SJSA1 (cell line): ENCODE measurements around the gene NYAP1. TPM values are rescaled to one million over a fixed set of nuclear protein-coding genes. Genes with fewer than 3 reads are reported as not detected.
"Not testable (repeated sequence)": the region's sequence is repeated elsewhere in the genome, so short reads cannot be mapped to it uniquely, and the experiment has no call there.

Source experiments
- DNase-seq, 2 experiments: peaks; one replicate each; pipeline ENCODE4 v3.0.0-alpha.2; 2015 to 2020; ENCODE audit warnings: low spot score in 2 of 2, low read depth in 1 of 2
- H3K27ac ChIP-seq: fragments of 250-450 bp; sonication (Bioruptor Pico); 2 replicates; pipeline ENCODE4 v1.5.1; 2020; ENCODE audit warnings: mild to moderate bottlenecking, moderate library complexity
- H3K27me3 ChIP-seq: fragments of 250-450 bp; sonication (Bioruptor Pico); replicated peaks from 2 replicates; pipeline ENCODE4 v1.5.1; 2020; ENCODE audit warnings: mild to moderate bottlenecking, moderate library complexity
- H3K36me3 ChIP-seq: fragments of 250-450 bp; sonication (Bioruptor Pico); 2 replicates; pipeline ENCODE4 v1.5.1; 2020; ENCODE audit warnings: mild to moderate bottlenecking
- H3K4me1 ChIP-seq: fragments of 250-450 bp; sonication (Bioruptor Pico); replicated peaks from 2 replicates; pipeline ENCODE4 v1.6.1; 2021; ENCODE audit warnings: mild to moderate bottlenecking
- H3K4me3 ChIP-seq: fragments of 250-450 bp; sonication (Bioruptor Pico); 2 replicates; pipeline ENCODE4 v1.5.1; 2020; ENCODE audit warnings: mild to moderate bottlenecking
- H3K9me3 ChIP-seq: fragments of 250-450 bp; sonication (Bioruptor Pico); replicated peaks from 2 replicates; pipeline ENCODE4 v1.5.1; 2020; ENCODE audit warnings: mild to moderate bottlenecking
- total RNA-seq: library from RNA; depleted of rRNA; stranded (reverse); fragments of >200 nt; shearing (Covaris generic); gene quantifications from 2 replicates; pipeline ENCODE4 v1.2.3, GENCODE V29; 2014; rRNA removed

The NYAP1 gene
- total RNA-seq, result 0.63 and 0.87 TPM in 2 replicates

DNA sequence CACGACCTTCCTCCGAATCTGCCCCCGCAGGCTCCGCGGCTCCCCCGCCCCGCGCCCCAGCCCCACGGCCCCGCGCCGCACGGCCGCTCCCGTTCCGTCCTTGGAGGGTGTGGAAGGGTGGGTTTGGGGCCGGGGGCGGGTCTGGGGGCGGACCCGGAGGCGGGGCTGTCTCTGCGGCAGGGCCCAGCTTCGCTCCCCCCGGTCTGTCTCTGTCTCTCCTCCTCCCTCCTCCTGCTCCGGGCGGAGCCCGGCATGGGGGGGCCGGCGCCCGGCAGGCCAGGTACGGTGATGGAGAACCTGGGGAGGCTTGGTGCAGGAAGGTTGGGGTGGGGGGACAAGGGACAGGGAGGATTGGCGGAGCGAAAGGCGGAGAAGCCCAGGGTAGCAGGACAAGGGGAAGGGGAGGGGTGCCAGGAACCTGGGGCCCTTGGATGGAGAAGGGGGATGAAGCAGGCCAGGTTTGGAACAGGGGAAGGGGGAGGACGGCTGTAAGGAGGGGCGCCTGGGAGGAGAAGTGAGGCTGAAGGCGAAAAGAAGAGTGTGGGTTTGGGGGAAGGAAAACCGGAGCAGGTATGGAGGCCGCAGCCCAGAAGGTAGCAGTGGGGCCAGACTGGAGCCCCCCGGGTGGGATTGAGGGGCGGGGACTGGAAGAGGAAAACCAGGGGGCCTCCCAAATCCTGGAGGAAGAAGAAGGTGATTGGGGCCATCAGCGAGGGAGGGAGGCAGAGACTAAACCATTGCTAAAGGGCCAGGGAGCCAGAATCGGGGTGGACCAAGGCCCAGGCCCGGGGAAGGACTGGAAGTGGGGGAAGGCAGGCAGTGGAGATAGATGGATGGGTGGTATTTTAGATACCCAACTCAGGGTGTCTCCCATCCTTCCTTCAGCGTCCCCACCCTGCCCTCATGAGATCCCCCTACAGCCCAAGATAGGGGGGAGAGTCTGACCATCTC, at the start of gene NYAP1:
Gene NYAP1, plus strand, starts transcription at position 206 of the 951 bp plus-strand sequence. CDS start 1,385 bp downstream, outside the sequence.
- Histone ChIP-seq H3K4me3 (peak within 1 kb of the TSS; percentile 61), H3K9me3 (no peaks in the 10 kb centered on the region), H3K27me3 (no peaks in the 10 kb centered on the region), H3K4me1 (peaks cover 22% of the 10 kb centered on the region), H3K27ac (no peak within 1 kb of the TSS), H3K36me3 (no peaks in the 10 kb centered on the region)
- peak in 1 of 2 experiments; percentile 67 for DNase-seq

DNA sequence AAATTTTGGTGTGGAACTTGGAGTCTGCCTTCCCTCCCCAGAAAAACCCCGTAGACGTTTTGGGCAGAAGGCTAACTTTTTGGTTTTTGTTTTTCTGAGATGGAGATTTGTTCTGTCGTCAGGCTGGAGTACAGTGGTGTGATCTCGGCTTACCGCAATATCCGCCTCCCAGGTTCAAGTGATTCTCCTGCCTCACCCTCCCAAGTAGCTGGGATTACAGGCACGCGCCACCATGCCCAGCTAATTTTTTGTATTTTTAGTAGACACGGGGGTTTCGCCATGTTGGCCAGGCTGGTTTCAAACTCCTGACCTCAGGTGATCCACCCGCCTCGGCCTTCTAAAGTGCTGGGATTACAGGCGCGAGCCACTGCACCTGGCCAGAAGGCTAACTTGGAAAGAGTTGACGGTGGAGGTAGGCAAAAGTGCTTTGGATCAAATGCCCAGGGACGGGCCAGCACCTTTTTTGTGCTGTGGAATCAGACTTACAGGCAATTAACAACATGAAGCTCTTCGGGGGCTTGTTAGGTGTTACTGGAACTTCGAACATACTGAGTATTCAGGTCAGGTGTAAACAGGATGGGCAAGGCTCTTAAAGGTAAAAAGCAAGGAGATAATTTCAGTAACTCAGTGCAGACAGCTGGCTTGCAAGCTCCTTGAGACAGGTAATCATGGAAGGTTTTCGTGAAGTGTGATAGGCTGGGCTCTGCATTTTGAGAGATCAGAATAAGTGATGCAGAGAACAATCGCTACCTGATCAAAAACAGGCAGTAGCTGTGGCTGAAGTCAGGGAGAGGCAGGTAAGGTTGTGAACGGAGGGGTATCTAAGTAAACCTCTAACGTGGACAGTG, 49.2 kb upstream of the NYAP1 start:
- H3K4me3 ChIP-seq, result peak overlapping the region; percentile 94
- H3K27me3 ChIP-seq, result no peaks in the 10 kb centered on the region
- no peak overlapping the region for H3K27ac ChIP-seq
- H3K4me1 ChIP-seq, result peaks cover 38% of the 10 kb centered on the region
- no peaks in the 10 kb centered on the region for H3K9me3 ChIP-seq
- peaks cover 64% of the 10 kb centered on the region for H3K36me3 ChIP-seq
- DNase-seq, result no peak

DNA sequence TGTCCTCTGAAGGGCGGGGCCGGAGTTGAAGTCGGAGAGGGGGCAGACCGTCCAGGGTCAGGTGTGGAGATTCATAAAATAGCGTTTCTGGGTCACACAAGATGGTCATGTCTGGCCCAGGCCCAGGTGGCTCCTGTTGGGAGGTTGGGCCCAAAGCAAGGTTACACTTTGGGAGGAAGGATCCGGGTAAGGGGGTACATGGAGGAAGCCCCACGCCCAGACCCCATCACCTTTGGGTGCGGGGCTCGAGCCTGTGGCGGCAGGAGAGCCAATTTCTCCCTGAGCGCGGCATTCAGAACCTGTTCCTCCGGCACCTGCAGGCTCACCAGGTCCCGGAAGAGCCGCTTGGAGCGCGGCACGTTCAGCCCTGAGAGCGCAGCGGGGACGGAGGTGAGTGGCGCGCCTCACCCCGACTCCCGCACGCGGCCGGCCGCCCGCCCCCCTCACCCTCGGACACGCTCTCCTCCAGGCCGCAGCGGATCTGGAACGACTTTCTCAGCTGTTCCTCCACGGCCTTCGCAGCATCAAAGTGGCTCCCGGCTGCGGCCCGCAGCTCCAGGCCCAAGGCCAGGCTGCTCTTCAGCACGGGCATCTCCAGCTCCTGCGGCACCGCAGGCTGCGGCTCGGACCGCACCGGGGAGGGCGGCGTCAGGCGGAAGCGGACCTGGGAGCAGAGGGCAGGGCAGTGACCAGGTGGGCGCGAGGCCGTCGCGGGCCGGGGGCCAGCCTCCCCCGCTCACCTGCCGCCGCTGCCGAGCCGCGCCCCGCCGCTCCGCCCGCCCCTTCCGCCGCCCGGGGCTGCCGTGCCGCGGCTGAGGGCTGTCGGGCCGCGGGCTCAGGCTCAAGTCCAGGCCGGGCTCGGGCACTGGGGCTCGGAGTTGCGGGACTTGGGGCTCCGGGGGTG, 48.1 kb upstream of the NYAP1 start:
- Histone ChIP-seq H3K27ac (peak overlapping the region; percentile 91), H3K36me3 (peaks cover 57% of the 10 kb centered on the region)
- peak in 1 of 2 experiments; percentile 32 for DNase-seq

DNA sequence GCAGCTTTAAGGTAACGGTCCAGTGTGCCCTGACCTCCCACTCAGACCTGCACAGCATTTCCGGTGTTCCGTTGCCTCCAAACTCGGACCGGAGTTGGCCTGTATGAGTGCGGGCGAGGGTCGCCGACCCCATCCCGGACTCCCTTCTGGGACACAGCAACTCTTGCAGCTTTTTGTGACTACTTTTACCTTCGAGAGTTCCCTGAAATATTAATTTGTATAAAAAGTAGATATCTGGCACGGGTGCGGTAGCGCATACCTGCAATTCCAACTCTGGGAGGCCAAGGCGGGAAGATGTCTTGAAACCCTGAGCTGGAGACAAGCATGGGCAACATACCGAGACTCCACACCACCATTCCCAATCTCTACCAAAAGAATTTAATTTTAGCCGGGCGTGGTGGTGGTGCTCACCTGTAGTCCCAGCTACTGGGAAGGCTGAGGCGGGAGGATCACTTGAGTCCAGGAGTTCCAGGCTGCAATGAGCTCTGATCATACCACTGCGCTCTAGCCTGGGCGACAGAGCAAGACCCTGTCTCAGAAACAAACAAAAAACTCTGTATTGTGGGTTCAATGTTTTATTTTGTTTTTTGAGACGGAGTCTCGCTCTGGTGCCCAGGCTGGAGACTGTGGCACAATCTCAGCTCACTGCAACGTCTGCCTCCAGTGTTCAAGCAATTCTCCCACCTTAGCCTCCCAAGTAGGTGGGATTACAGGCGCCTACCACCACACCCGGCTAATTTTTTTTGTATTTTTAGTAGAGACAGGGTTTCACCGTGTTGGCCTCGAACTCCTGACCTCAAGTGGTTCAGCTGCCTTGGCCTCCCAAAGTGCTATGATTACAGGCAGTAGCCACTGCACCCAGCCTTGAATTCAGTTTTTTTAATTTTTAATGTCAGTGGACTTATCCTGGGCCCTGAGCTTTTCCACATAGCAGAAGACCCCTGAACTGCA, 46.3 kb upstream of the NYAP1 start:
- Histone ChIP-seq H3K27ac (no peak overlapping the region), H3K4me3 (no peak overlapping the region)

More for the DNA sequence above, 48.1 kb upstream of the NYAP1 start:
- Histone ChIP-seq H3K4me1 (peaks cover 46% of the 10 kb centered on the region), H3K27me3 (no peaks in the 10 kb centered on the region), H3K4me3 (peak overlapping the region; percentile 94), H3K9me3 (no peaks in the 10 kb centered on the region)

DNA sequence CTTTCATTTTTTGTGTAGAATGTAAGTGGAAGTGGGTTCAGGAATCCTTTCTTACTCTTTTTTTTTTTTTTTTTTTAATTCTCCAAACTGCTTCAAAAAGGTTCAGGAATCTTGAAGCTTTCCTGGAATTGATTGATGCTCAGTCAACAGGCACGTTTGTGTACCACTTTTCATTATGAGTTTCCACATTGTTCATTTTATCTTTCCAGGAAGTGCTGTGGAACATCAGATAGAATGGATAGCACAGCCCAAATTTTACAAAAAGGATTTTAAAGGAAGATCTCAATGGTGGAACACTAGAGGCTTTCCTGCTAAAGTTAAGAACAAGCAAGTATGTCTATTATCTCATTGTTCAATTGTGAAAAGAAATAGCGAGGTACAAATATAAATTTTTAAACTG, 45.6 kb upstream of the NYAP1 start:
- peaks cover 32% of the 10 kb centered on the region for H3K36me3 ChIP-seq
- no peak overlapping the region for H3K4me3 ChIP-seq
- H3K4me1 ChIP-seq, result peaks cover 53% of the 10 kb centered on the region
- no peak overlapping the region for H3K27ac ChIP-seq
- DNase-seq, result no peak
- H3K9me3 ChIP-seq, result no peaks in the 10 kb centered on the region
- H3K27me3 ChIP-seq, result no peaks in the 10 kb centered on the region

More for the DNA sequence above, 46.3 kb upstream of the NYAP1 start:
- peaks cover 39% of the 10 kb centered on the region for H3K36me3 ChIP-seq
- DNase-seq, result no peak
- H3K9me3 ChIP-seq, result no peaks in the 10 kb centered on the region
- peaks cover 45% of the 10 kb centered on the region for H3K4me1 ChIP-seq
- H3K27me3 ChIP-seq, result no peaks in the 10 kb centered on the region

DNA sequence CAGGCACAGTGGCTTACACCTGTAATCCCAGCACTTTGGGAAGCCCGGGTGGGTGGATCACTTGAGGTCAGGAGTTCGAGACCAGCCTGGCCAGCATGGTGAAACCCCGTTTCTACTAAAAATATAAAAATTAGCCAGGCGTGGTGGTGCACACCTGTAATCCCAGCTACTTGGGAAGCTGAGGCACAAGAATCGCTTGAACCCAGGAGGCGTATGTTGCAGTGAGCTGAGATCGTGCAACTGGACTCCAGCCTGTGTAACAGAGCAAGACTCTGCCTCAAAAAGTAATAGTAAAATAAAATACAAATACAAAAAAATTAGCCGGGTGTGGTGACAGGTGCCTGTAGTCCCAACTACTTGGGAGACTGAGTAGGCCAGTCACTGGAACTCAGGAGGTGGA, 45.0 kb upstream of the NYAP1 start:
- peaks cover 58% of the 10 kb centered on the region for H3K4me1 ChIP-seq
- not testable (repeated sequence) for H3K9me3 ChIP-seq, H3K27ac ChIP-seq, H3K4me3 ChIP-seq, DNase-seq, H3K27me3 ChIP-seq
- peaks cover 26% of the 10 kb centered on the region for H3K36me3 ChIP-seq

DNA sequence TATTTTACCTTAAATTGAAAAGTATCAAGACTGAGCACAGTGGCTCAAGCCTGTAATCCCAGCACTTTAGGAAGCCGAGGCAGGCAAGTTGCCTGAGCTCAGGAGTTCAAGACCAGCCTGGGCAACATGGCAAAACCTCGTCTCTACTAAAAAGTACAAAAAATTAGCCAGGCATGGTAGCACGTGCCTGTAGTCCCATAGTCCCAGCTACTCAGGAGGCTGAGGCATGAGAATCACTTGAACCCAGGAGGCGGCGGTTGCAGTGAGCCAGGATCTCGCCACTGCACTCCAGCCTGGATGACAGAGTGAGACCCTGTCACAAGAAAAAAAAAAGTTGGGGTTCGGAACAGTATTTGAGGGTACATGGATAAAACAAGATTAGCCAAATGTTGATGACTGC, 44.5 kb upstream of the NYAP1 start:
- H3K27ac ChIP-seq, result peak overlapping the region; percentile 80
- H3K4me3 ChIP-seq, DNase-seq: not testable (repeated sequence)

DNA sequence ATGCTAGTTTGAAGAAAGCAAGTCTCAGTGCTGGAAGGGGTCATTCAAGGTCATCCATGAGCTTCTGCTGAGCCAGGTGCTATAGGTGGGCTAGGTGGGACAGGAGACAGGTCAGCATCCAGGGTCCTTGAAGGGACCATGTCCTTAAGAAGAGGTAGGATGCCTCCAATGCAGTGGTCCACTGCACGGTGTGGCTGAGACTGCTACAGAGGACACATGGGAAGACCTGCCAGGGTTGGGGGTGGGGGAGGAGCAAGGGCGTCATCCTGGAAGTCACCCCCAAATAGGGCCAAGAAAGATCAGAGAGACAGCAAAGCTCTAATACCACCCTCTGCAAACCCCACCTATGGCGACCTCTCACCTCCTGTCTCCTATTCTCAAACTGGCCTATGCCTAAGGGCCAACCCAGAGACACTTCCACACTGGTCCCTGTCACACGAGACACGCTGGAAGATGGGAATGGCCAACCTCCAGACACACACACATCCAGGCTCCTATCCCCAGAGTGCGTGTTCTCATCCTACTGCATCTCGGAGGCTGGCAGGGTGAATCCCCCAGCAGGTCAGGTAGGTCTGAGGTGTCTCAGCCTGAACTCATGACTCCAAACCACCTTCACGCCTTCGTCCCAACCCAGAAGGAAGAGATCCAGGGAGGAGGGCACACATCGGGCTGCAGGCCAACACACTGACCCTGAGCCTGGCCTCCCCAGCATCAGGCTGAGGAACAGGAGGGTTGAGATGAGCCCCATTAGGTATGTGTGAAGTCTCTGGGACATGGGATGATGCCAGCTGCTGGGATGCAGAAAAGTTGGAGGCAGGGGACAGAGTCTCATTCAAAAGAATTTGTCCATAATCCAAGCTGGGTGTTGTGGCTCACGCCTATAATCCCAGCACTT, 41.8 kb upstream of the NYAP1 start:
- no peak overlapping the region for H3K4me3 ChIP-seq
- no peaks in the 10 kb centered on the region for H3K9me3 ChIP-seq
- H3K27me3 ChIP-seq, result no peaks in the 10 kb centered on the region
- peaks cover 56% of the 10 kb centered on the region for H3K4me1 ChIP-seq
- no peaks in the 10 kb centered on the region for H3K36me3 ChIP-seq
- DNase-seq, result no peak
- no peak overlapping the region for H3K27ac ChIP-seq

More for the DNA sequence above, 44.5 kb upstream of the NYAP1 start:
- not testable (repeated sequence) for H3K9me3 ChIP-seq, H3K27me3 ChIP-seq
- Histone ChIP-seq H3K4me1 (peaks cover 63% of the 10 kb centered on the region), H3K36me3 (peaks cover 21% of the 10 kb centered on the region)

DNA sequence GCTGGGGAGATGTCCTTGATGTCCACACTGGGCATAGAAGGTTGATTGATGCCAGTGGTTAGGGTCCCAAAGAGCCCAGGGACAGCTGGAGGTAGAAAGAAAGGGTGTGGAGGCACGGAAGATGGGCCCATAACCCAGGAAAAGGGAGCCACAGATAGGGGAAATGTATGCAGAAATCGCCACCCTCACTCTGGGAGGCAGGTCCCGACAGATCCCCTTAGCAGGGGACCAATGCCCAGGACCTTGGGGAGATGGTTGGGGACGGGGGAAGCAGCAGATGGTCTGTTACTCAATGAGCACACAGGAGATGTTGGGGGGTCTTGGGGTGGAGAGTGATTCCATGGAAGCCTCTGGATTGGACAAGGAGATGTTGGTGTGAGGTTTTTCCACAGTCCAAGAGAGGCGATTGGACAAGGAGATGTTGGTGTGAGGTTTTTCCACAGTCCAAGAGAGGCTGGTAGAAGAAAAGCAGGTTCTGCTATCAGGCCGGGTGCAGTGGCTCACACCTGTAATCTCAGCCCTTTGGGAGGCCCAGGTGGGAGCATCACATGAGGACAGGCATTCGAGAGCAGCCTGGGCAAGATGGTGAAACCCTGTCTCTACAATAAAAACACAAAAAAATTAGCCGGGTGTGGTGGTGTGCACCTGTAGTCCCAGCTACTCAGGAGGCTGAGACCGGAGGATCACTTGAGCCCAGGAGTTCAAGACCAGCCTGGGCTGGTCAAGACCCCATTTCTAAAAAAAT, 40.5 kb upstream of the NYAP1 start:
- H3K9me3 ChIP-seq, result no peaks in the 10 kb centered on the region
- H3K4me3 ChIP-seq, result no peak overlapping the region
- DNase-seq, result no peak
- H3K4me1 ChIP-seq, result peaks cover 54% of the 10 kb centered on the region
- H3K27ac ChIP-seq, result no peak overlapping the region
- no peaks in the 10 kb centered on the region for H3K27me3 ChIP-seq
- H3K36me3 ChIP-seq, result no peaks in the 10 kb centered on the region

DNA sequence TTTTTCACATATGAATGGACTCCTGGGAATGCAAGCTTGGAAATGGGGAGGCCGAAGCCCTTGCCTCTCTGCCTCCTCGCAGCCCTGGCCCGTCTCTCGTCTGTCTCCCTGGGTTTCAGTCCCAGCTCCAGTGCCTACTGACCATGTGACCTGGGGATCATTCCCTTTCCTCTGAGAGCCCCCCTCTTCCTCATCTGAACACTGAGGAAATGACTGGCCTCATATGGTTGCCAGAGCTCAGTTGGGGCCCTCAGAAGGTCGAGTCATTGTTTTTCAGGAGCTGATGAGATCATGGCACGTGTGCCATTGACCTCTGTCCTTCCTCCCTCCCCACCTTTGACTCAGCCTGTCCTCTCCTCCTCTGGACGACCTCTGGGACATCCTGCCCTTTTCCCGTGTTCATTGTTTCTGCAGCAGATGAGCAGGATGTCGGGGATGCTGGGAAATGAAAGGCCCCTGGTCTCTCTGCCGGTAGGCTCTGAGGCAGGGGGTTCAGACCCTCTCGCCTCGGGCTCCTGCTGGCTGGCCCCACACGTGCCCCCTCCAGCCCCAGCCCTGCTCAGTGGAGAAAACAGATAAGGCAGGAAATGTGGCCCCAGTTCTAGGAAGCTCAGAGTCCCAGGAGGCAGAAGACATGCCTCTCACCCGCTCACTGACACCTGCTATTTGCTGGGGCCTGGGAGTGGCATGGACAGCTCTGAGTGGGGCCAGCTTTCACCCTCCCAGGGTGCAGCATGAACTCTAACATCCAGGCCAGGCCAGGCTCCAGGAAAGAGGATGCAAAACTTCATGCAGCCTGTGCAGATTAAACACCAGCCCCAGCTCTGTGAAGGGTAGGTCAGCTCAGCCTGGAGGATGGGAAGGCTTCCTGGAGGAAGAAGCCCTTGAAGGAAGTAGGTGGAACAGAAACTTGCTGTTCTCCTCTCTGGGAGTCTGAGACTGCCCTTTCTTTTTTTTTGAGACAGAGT, 39.1 kb upstream of the NYAP1 start:
- DNase-seq, result peak in 1 of 2 experiments; percentile 39
- Histone ChIP-seq H3K27me3 (no peaks in the 10 kb centered on the region), H3K9me3 (no peaks in the 10 kb centered on the region), H3K27ac (peak overlapping the region; percentile 25; the same call in 1 of the 2 replicates), H3K36me3 (no peaks in the 10 kb centered on the region), H3K4me1 (peaks cover 46% of the 10 kb centered on the region), H3K4me3 (no peak overlapping the region)
